Measurements from ENCODE around the gene CSF3R.

- TF ChIP-seq, protein P1, sequence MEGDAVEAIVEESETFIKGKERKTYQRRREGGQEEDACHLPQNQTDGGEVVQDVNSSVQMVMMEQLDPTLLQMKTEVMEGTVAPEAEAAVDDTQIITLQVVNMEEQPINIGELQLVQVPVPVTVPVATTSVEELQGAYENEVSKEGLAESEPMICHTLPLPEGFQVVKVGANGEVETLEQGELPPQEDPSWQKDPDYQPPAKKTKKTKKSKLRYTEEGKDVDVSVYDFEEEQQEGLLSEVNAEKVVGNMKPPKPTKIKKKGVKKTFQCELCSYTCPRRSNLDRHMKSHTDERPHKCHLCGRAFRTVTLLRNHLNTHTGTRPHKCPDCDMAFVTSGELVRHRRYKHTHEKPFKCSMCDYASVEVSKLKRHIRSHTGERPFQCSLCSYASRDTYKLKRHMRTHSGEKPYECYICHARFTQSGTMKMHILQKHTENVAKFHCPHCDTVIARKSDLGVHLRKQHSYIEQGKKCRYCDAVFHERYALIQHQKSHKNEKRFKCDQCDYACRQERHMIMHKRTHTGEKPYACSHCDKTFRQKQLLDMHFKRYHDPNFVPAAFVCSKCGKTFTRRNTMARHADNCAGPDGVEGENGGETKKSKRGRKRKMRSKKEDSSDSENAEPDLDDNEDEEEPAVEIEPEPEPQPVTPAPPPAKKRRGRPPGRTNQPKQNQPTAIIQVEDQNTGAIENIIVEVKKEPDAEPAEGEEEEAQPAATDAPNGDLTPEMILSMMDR (IDR thresholded peaks at IDR 0.05): no peak
- TF ChIP-seq POLR2A (IDR thresholded peaks at IDR 0.05): no peak
Measured at GRCh38 chr1:36522461-36523229, 39.9 kb upstream of the CSF3R start.
